Cerebellar nuclear complex (tissue), 1 donor: ENCODE results near the gene NOTCH2.
"Not testable (repeated sequence)": the region's sequence is repeated elsewhere in the genome, so short reads cannot be mapped to it uniquely, and the experiment has no call there.

Experiments
- DNase-seq, 2 experiments: peaks; one replicate each; lab custom pipeline; 2025; lab: John Stamatoyannopoulos, UW

NOTCH2 gene

GRCh38 chr1:120068683-120069066 is 787 bp downstream of the NOTCH2 start:
- not testable (repeated sequence) for DNase-seq

- DNase-seq = not testable (repeated sequence)
These were observed 21.3 kb downstream of the NOTCH2 start for GRCh38 chr1:120048208-120048607.

- not testable (repeated sequence) for DNase-seq
These were observed 27.7 kb downstream of the NOTCH2 start for GRCh38 chr1:120041771-120042170.

GRCh38 chr1:120032253-120032652 is 37.2 kb downstream of the NOTCH2 start:
- not testable (repeated sequence) for DNase-seq

- DNase-seq = not testable (repeated sequence)
These were observed 45.7 kb downstream of the NOTCH2 start for GRCh38 chr1:120023791-120024190.

- DNase-seq = not testable (repeated sequence)
These were observed 54.5 kb downstream of the NOTCH2 start for GRCh38 chr1:120014978-120015377.

- DNase-seq = not testable (repeated sequence)
These were observed 61.1 kb downstream of the NOTCH2 start for GRCh38 chr1:120008320-120008719.

GRCh38 chr1:120007850-120008249 is 61.6 kb downstream of the NOTCH2 start:
- not testable (repeated sequence) for DNase-seq

- DNase-seq = not testable (repeated sequence)
These were observed 68.4 kb downstream of the NOTCH2 start for GRCh38 chr1:120001035-120001434.

- DNase-seq = not testable (repeated sequence)
These were observed 72.6 kb downstream of the NOTCH2 start for GRCh38 chr1:119996731-119997312.

GRCh38 chr1:119995975-119996374 is 73.5 kb downstream of the NOTCH2 start:
- not testable (repeated sequence) for DNase-seq

- DNase-seq = no peak
These were observed 81.0 kb downstream of the NOTCH2 start for GRCh38 chr1:119988306-119989062.

- no peak for DNase-seq
These were observed 81.8 kb downstream of the NOTCH2 start for GRCh38 chr1:119987686-119988085.

GRCh38 chr1:119987112-119987511 is 82.3 kb downstream of the NOTCH2 start:
- no peak for DNase-seq

GRCh38 chr1:119986007-119986497 is 83.4 kb downstream of the NOTCH2 start:
- DNase-seq = no peak

- no peak for DNase-seq
These were observed 84.7 kb downstream of the NOTCH2 start for GRCh38 chr1:119984771-119985170.

- no peak for DNase-seq
These were observed 87.3 kb downstream of the NOTCH2 start for GRCh38 chr1:119981986-119982815.

- no peak for DNase-seq
These were observed 88.0 kb downstream of the NOTCH2 start for GRCh38 chr1:119981496-119981895.

GRCh38 chr1:119978018-119978505 is 91.4 kb downstream of the NOTCH2 start:
- no peak for DNase-seq

- not testable (repeated sequence) for DNase-seq
These were observed 92.2 kb downstream of the NOTCH2 start for GRCh38 chr1:119977113-119977736.

GRCh38 chr1:119975582-119976254 is 93.7 kb downstream of the NOTCH2 start:
- not testable (repeated sequence) for DNase-seq
